PC-3 (cell line): ENCODE measurements around the gene NBEAL1.

Experiments
- CTCF ChIP-seq: fragments of 300-600 bp; sonication (generic); conservative IDR thresholded peaks from 2 replicates; pipeline ENCODE4 v1.5.1; 2017; ENCODE audit warnings: antibody characterized with exemption, low read depth, mild to moderate bottlenecking, low read length
- EZH2 ChIP-seq: fragments of 300-600 bp; sonication (generic); IDR thresholded peaks from one replicate; pipeline ENCODE4 v1.6.1; 2017; ENCODE audit warnings: antibody characterized with exemption, mild to moderate bottlenecking, low read length; ENCODE audit not compliant: unreplicated experiment
- EZH2phosphoT487 ChIP-seq: fragments of 300-600 bp; sonication (generic); IDR thresholded peaks from 2 replicates; pipeline ENCODE4 v1.6.1; 2018; ENCODE audit warnings: mild to moderate bottlenecking, antibody characterized with exemption, low read length, borderline replicate concordance

GRCh38 chr2:203185864-203186263 lies 171.2 kb downstream of the NBEAL1 start:
- TF ChIP-seq EZH2 (no peak), CTCF (no peak), EZH2phosphoT487 (no peak)
